Vagina (tissue), 2 donors: ENCODE measurements around the gene PTPA.

Experiments used
- POLR2A ChIP-seq, 2 donors: fragments of 450-650 bp; IDR thresholded peaks; one replicate each; pipeline ENCODE4 v1.6.1; 2017; ENCODE audit warnings: antibody characterized with exemption in 2 of 2, mild to moderate bottlenecking in 2 of 2, moderate library complexity in 2 of 2
- POLR2AphosphoS5 ChIP-seq, 2 donors: sonication (generic); formaldehyde crosslinking; IDR thresholded peaks; one replicate each; pipeline ENCODE4 v1.9.0; 2017; ENCODE audit warnings: antibody characterized with exemption in 2 of 2, mild to moderate bottlenecking in 2 of 2, low read depth in 1 of 2; ENCODE audit not compliant: insufficient read depth in 1 of 2
- TF ChIP-seq, protein P1 (sequence below), 3 experiments: fragments of 450-650 bp in 2 of 3; fragments of 200-600 bp in 1 of 3; sonication (generic) in 1 of 3; IDR thresholded peaks; one replicate each; pipeline ENCODE4 v1.5.1; 2017 to 2019; ENCODE audit warnings: antibody characterized with exemption in 3 of 3, mild to moderate bottlenecking in 2 of 3, moderate library complexity in 2 of 3

DNA sequence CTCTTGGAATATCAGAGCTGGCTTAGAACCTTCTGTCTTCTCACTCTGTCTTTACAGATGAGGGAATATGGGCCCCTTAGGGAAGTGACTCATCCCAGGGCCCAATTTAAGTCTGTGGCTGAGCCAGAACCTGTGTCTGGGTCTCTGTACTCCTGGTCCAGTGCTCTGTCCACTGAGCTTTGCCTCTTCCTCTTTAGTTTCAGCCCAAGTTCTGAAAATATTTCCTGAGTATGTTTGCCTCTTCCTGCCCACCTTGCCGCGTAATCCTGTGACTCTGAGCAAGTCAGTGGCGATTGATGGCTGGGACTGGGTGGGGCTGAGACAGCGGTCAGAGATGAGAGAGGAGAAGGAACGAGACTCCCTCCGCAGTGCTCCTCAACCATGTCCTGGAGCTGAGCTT lies 59.0 kb downstream of the PTPA start:
- TF ChIP-seq, protein P1, sequence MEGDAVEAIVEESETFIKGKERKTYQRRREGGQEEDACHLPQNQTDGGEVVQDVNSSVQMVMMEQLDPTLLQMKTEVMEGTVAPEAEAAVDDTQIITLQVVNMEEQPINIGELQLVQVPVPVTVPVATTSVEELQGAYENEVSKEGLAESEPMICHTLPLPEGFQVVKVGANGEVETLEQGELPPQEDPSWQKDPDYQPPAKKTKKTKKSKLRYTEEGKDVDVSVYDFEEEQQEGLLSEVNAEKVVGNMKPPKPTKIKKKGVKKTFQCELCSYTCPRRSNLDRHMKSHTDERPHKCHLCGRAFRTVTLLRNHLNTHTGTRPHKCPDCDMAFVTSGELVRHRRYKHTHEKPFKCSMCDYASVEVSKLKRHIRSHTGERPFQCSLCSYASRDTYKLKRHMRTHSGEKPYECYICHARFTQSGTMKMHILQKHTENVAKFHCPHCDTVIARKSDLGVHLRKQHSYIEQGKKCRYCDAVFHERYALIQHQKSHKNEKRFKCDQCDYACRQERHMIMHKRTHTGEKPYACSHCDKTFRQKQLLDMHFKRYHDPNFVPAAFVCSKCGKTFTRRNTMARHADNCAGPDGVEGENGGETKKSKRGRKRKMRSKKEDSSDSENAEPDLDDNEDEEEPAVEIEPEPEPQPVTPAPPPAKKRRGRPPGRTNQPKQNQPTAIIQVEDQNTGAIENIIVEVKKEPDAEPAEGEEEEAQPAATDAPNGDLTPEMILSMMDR (IDR thresholded peaks at IDR 0.05) = no peak
- TF ChIP-seq POLR2A (IDR thresholded peaks at IDR 0.05) (no peak), POLR2AphosphoS5 (IDR thresholded peaks at IDR 0.05; ENCODE audit: insufficient read depth in 1 of 2, low read depth in 1 of 2) (no peak)
